ENCODE data around the gene GALE.
"Not testable (repeated sequence)": the region's sequence is repeated elsewhere in the genome, so short reads cannot be mapped to it uniquely, and the experiment has no call there.

Gene GALE

GRCh38 chr1:23797478-23798448, 2.8 kb downstream of the GALE start:
- TF ChIP-seq CTCF (IDR thresholded peaks at IDR 0.05; ENCODE audit: borderline replicate concordance, control extremely low read depth, extremely low read depth, insufficient read depth, missing control alignments) = no peak
- no peak for DNase-seq (ENCODE audit: low spot score)
- in situ Hi-C loops (cut with MboI; ENCODE audit: low sequenced_read_pairs, unreplicated experiment) = no loop called here

GRCh38 chr1:23796466-23797271, 3.9 kb downstream of the GALE start:
- no peak for DNase-seq (ENCODE audit: low spot score)
- no peak for TF ChIP-seq CTCF (IDR thresholded peaks at IDR 0.05; ENCODE audit: borderline replicate concordance, control extremely low read depth, extremely low read depth, insufficient read depth, missing control alignments)
- in situ Hi-C loops (cut with MboI; ENCODE audit: low sequenced_read_pairs, unreplicated experiment) = no loop called here

GRCh38 chr1:23795676-23796465, 4.7 kb downstream of the GALE start:
- in situ Hi-C loops (cut with MboI; ENCODE audit: low sequenced_read_pairs, unreplicated experiment) = no loop called here
- DNase-seq (ENCODE audit: low spot score) = no peak
- no peak for TF ChIP-seq CTCF (IDR thresholded peaks at IDR 0.05; ENCODE audit: borderline replicate concordance, control extremely low read depth, extremely low read depth, insufficient read depth, missing control alignments)

GRCh38 chr1:23794732-23795182, 5.8 kb downstream of the GALE start:
- DNase-seq (ENCODE audit: low spot score); in situ Hi-C loops (cut with MboI; ENCODE audit: low sequenced_read_pairs, unreplicated experiment): not testable (repeated sequence)

- in situ Hi-C loops (cut with MboI; ENCODE audit: low sequenced_read_pairs, unreplicated experiment) = no loop called here
- DNase-seq (ENCODE audit: low spot score) = no peak
- TF ChIP-seq CTCF (IDR thresholded peaks at IDR 0.05; ENCODE audit: borderline replicate concordance, control extremely low read depth, extremely low read depth, insufficient read depth, missing control alignments) = no peak
Measured at GRCh38 chr1:23793861-23794731, 6.5 kb downstream of the GALE start.

GRCh38 chr1:23793018-23793781, 7.4 kb downstream of the GALE start:
- in situ Hi-C loops (cut with MboI; ENCODE audit: low sequenced_read_pairs, unreplicated experiment) = no loop called here
- TF ChIP-seq CTCF (IDR thresholded peaks at IDR 0.05; ENCODE audit: borderline replicate concordance, control extremely low read depth, extremely low read depth, insufficient read depth, missing control alignments) = no peak
- no peak for DNase-seq (ENCODE audit: low spot score)
